GM10266 (cell line): Measurements from ENCODE around the gene SIRT2.

ENCODE experiments used
- DNase-seq: peaks from one replicate; pipeline ENCODE4 v3.0.0; 2012; ENCODE audit errors: extremely low spot score
- CTCF ChIP-seq: IDR thresholded peaks from 2 replicates; pipeline ENCODE4 v1.5.1; 2012; ENCODE audit warnings: mild to moderate bottlenecking, low read depth; ENCODE audit not compliant: control insufficient read depth, insufficient read depth; ENCODE audit errors: missing control alignments

Gene SIRT2

GRCh38 chr19:38911388-38912001, 12.1 kb upstream of the SIRT2 start:
- DNase-seq = no peak
- TF ChIP-seq CTCF = no peak

- DNase-seq = no peak
- no peak for TF ChIP-seq CTCF
Observed at GRCh38 chr19:38910488-38910887, 11.1 kb upstream of the SIRT2 start.

- DNase-seq = no peak
- no peak for TF ChIP-seq CTCF
Observed at GRCh38 chr19:38908911-38909310, 9.5 kb upstream of the SIRT2 start.

- DNase-seq = no peak
- no peak for TF ChIP-seq CTCF
Observed at GRCh38 chr19:38907670-38908069, 8.3 kb upstream of the SIRT2 start.

- no peak for TF ChIP-seq CTCF
- no peak for DNase-seq
Observed at GRCh38 chr19:38907227-38907626, 7.8 kb upstream of the SIRT2 start.

GRCh38 chr19:38905620-38906019, 6.2 kb upstream of the SIRT2 start:
- TF ChIP-seq CTCF = no peak
- DNase-seq = no peak

GRCh38 chr19:38904581-38905539, 5.4 kb upstream of the SIRT2 start:
- TF ChIP-seq CTCF = no peak
- DNase-seq = no peak
